Ovary (tissue), 9 donors: ENCODE data around the gene PKMYT1. TPM values are rescaled to one million over a fixed set of nuclear protein-coding genes. Genes with fewer than 3 reads are reported as not detected.
A peak's percentile ranks its signal among the peaks of the same experiment; 100 is the strongest.

Source experiments
- DNase-seq, 5 donors: peaks; one replicate each; pipeline ENCODE4 v3.0.0-alpha.2; 2019 to 2020
- H3K27ac ChIP-seq, 2 donors: fragments of 200-600 bp; one replicate each; pipeline versions ENCODE4 v1.5.1 to v1.8.0; 2019 to 2022
- H3K27me3 ChIP-seq: fragments of 200-600 bp; one replicate; pipeline ENCODE4 v1.8.0; 2022
- H3K36me3 ChIP-seq: fragments of 200-600 bp; sonication (generic); one replicate; pipeline ENCODE4 v1.5.1; 2019
- H3K4me1 ChIP-seq: one replicate; pipeline ENCODE4 v1.8.1; 2013; ENCODE audit warnings: mild to moderate bottlenecking, moderate library complexity; ENCODE audit not compliant: insufficient read depth
- H3K4me3 ChIP-seq: fragments of 200-600 bp; sonication (generic); one replicate; pipeline ENCODE4 v1.5.1; 2017
- H3K9me3 ChIP-seq, 2 donors: fragments of 200-600 bp in 1 of 2; sonication (generic) in 1 of 2; one replicate each; pipeline versions ENCODE4 v1.5.1 to v1.8.1; 2013 to 2019; ENCODE audit warnings: mild to moderate bottlenecking in 1 of 2, moderate library complexity in 1 of 2
- CTCF ChIP-seq, 3 donors: fragments of 450-650 bp in 2 of 3; fragments of 200-600 bp in 1 of 3; IDR thresholded peaks; one replicate each; pipeline versions ENCODE4 v1.5.1 to v1.8.0; 2016 to 2022; ENCODE audit warnings: antibody characterized with exemption in 3 of 3, mild to moderate bottlenecking in 1 of 3
- EP300 ChIP-seq: sonication (generic); formaldehyde crosslinking; IDR thresholded peaks from one replicate; pipeline ENCODE4 v1.6.1; 2017; ENCODE audit warnings: antibody characterized with exemption
- POLR2A ChIP-seq: fragments of 450-650 bp; IDR thresholded peaks from one replicate; pipeline ENCODE4 v1.6.1; 2017; ENCODE audit warnings: antibody characterized with exemption, mild to moderate bottlenecking, moderate library complexity
- WGBS, 3 donors: extraction: QIAGEN DNeasy Blood & Tissue Kit in 1 of 3; methylation state at CpG; one replicate each; pipeline versions ENCODE4 v1.1.5 to v1.1.7; 2013 to 2017; 5-methylcytosine and 5-hydroxymethylcytosine counted together
- intact Hi-C, 4 donors: fragments of 100-400 bp; cut with DNase I; formaldehyde crosslinking; loops; one replicate each; pipeline versions ENCODE4 v1.11.0 to v1.15.1; 2022 to 2023
- polyA plus RNA-seq, 2 donors: library from polyadenylated mRNA; stranded (reverse); fragments of 200-250 nt in 1 of 2; fragments of 350-450 nt in 1 of 2; fragmentation: Illumina TruSeq in 1 of 2; extraction: RNeasy Lipid Tissue Mini Kit (QIAGEN cat#74804) in 1 of 2; gene quantifications; one replicate each; pipeline ENCODE4 v1.2.3, GENCODE V29; 2013 to 2014
- total RNA-seq, 7 donors: library from RNA; depleted of rRNA in 2 of 7; stranded (reverse); fragments of >200 nt in 2 of 7; fragmentation: NEBNext Ultra II Directional in 3 of 7; extraction: Animal tissue kit (Norgen Biotek cat#: 25700) in 3 of 7; gene quantifications; one replicate each; pipeline versions ENCODE4 v1.1.0 to v1.2.4, GENCODE V29; 2016 to 2023
- donor health status: DM: no; HTN: no; CAD: no; lungs with moderate emphysema.
- donor health status: DM: no; HTN: no; CAD: no.
- donor health status: Bipolar disorder and iron deficiency.
- donor health status: DM: yes; HTN: yes; CAD: no.
- donor health status: DM: no; HTN: no; CAD: no.
- donor health status: DM: yes; HTN: yes; CAD: no.

The PKMYT1 gene
- total and polyA plus RNA-seq, 9 donors, result 0.23 to 2.6 (median 0.86) TPM; not detected in 3

GRCh38 chr16:2956579-2956956, 23.7 kb downstream of the PKMYT1 start:
- Histone ChIP-seq H3K36me3 (no peaks in the 10 kb centered on the region), H3K4me3 (no peak overlapping the region), H3K4me1 (no peaks in the 10 kb centered on the region), H3K9me3 (no peaks in the 10 kb centered on the region), H3K27ac (no peak overlapping the region), H3K27me3 (no peaks in the 10 kb centered on the region)
- no peak for DNase-seq
- TF ChIP-seq CTCF (IDR thresholded peaks at IDR 0.05) (no peak), EP300 (no peak)
- WGBS, 3 donors, result 77 to 80% (median 78%) methylated on average over 11 of the region's 11 CpGs
- intact Hi-C loops, result no loop called here

- 28 to 29% (median 29%) methylated on average over 18 to 21 of the region's 21 CpGs for WGBS, 3 donors
Observed at GRCh38 chr16:2955779-2956578, 24.3 kb downstream of the PKMYT1 start.

DNA sequence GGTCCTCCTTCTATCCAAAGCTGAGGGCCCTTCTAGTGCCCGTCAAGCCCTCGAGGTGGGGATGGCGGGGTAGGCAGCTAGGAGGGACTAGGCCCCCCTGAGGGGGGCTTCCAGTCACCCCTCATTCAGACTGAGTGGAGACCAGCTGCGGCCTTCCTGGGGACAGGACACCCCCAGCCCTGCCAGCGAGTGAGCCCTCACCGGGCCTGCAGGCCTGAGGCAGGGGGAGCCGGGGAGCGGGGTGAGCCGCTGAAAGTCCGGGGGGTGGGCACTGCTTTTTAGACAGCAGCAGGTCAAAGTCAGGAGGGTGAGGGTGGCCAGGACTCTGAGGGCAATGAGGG, 24.8 kb downstream of the PKMYT1 start:
- intact Hi-C loops, result no loop called here
- 28 to 65% (median 40%) methylated on average over 9 to 10 of the region's 10 CpGs for WGBS, 3 donors
- H3K9me3 ChIP-seq, result no peaks in the 10 kb centered on the region
- TF ChIP-seq CTCF (IDR thresholded peaks at IDR 0.05) (no peak), POLR2A (no peak), EP300 (no peak)
- no peak overlapping the region for H3K27ac ChIP-seq
- H3K4me1 ChIP-seq, result no peaks in the 10 kb centered on the region
- H3K4me3 ChIP-seq, result no peak overlapping the region
- DNase-seq, result no peak
- H3K36me3 ChIP-seq, result no peaks in the 10 kb centered on the region
- H3K27me3 ChIP-seq, result no peaks in the 10 kb centered on the region

More at GRCh38 chr16:2955779-2956578, 24.3 kb downstream of the PKMYT1 start:
- no peaks in the 10 kb centered on the region for H3K9me3 ChIP-seq
- H3K4me1 ChIP-seq, result no peaks in the 10 kb centered on the region
- no peak for TF ChIP-seq POLR2A
- no peak for TF ChIP-seq CTCF (IDR thresholded peaks at IDR 0.05)
- no peak for TF ChIP-seq EP300
- no peak overlapping the region for H3K4me3 ChIP-seq
- H3K27ac ChIP-seq, result no peak overlapping the region
- intact Hi-C loops, result no loop called here
- H3K36me3 ChIP-seq, result no peaks in the 10 kb centered on the region
- H3K27me3 ChIP-seq, result no peaks in the 10 kb centered on the region
- DNase-seq, result peak in 1 of 5 donors; percentile 12

DNA sequence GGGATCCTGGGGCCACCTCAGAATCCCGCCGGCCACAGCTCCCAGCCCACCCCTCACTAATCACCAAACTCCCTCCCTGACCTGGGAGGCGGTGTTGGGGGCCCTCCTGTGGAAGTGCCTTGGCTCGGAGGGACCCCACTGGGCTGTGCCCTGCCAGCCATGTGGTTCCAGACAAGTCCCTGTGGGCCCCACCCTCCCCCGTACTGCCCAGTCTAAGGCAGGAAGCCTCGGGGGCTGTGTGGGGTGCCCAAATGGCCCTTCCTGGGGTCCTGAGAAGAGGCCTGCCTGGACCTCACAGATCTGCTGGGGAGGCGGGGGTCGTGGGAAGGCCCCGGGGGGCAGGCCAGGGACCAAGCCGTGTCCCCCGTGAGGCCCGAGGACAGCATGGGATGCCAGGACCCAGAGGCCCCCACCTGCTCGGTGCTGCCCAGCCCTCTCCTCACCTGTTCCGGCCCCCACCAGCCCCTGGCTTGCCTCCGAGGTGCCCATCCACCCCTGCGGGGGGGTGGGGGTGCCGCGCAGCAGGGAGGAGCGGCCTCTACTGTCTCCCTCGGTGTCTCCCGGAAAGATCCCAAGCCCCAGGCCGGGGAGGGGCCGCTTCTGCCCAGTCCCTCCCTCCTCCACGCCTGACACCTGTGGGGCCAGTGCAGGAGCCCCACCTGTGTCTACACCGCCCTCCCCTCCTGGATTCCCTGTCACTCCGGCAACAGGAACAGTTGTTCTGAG, 25.4 kb downstream of the PKMYT1 start:
- Histone ChIP-seq H3K27me3 (no peaks in the 10 kb centered on the region), H3K4me1 (no peaks in the 10 kb centered on the region), H3K9me3 (no peaks in the 10 kb centered on the region), H3K36me3 (no peaks in the 10 kb centered on the region), H3K4me3 (no peak overlapping the region), H3K27ac (no peak overlapping the region)
- DNase-seq, result no peak
- TF ChIP-seq CTCF (IDR thresholded peaks at IDR 0.05), result no peak
- no peak for TF ChIP-seq POLR2A
- TF ChIP-seq EP300, result no peak
- intact Hi-C loops, result no loop called here
- 44 to 50% (median 45%) methylated on average over 26 of the region's 26 CpGs for WGBS, 3 donors
